Measurements from ENCODE around the gene CARD11.
"Not testable (repeated sequence)": the region's sequence is repeated elsewhere in the genome, so short reads cannot be mapped to it uniquely, and the experiment has no call there.

CARD11 gene

GRCh38 chr7:3028071-3028757 is 15.5 kb downstream of the CARD11 start:
- no peak overlapping the region for H3K27ac ChIP-seq
- peak; percentile 2 for TF ChIP-seq CTCF (IDR thresholded peaks at IDR 0.05; ENCODE audit: low read depth, low read length, missing control alignments)
- in situ Hi-C loops (cut with HindIII; ENCODE audit: low pct_ligation_motif_present, low sequenced_read_pairs), result no loop called here
- peak; percentile 66 for DNase-seq
- peak overlapping the region; percentile 24 for H3K4me3 ChIP-seq (ENCODE audit: low read depth, low read length)
- H3K36me3 ChIP-seq (replicated peaks), result no peaks in the 10 kb centered on the region
- H3K27me3 ChIP-seq (replicated peaks), result no peaks in the 10 kb centered on the region

GRCh38 chr7:3027005-3027845 is 16.4 kb downstream of the CARD11 start:
- in situ Hi-C loops (cut with HindIII; ENCODE audit: low pct_ligation_motif_present, low sequenced_read_pairs), result no loop called here
- no peak for TF ChIP-seq CTCF (IDR thresholded peaks at IDR 0.05; ENCODE audit: low read depth, low read length, missing control alignments)
- H3K4me3 ChIP-seq (ENCODE audit: low read depth, low read length), result no peak overlapping the region
- no peak overlapping the region for H3K27ac ChIP-seq
- no peaks in the 10 kb centered on the region for H3K27me3 ChIP-seq (replicated peaks)
- no peaks in the 10 kb centered on the region for H3K36me3 ChIP-seq (replicated peaks)
- DNase-seq, result no peak

GRCh38 chr7:3025616-3026015 is 18.1 kb downstream of the CARD11 start:
- Histone ChIP-seq H3K27ac (no peak overlapping the region), H3K27me3 (replicated peaks) (no peaks in the 10 kb centered on the region), H3K4me3 (ENCODE audit: low read depth, low read length) (no peak overlapping the region), H3K36me3 (replicated peaks) (no peaks in the 10 kb centered on the region)
- in situ Hi-C loops (cut with HindIII; ENCODE audit: low pct_ligation_motif_present, low sequenced_read_pairs), result no loop called here
- no peak for DNase-seq
- TF ChIP-seq CTCF (IDR thresholded peaks at IDR 0.05; ENCODE audit: low read depth, low read length, missing control alignments), result no peak

GRCh38 chr7:3021825-3022224 is 21.8 kb downstream of the CARD11 start:
- TF ChIP-seq CTCF (IDR thresholded peaks at IDR 0.05; ENCODE audit: low read depth, low read length, missing control alignments), result no peak
- H3K36me3 ChIP-seq (replicated peaks), result no peaks in the 10 kb centered on the region
- H3K4me3 ChIP-seq (ENCODE audit: low read depth, low read length), result no peak overlapping the region
- H3K27ac ChIP-seq, result no peak overlapping the region
- in situ Hi-C loops (cut with HindIII; ENCODE audit: low pct_ligation_motif_present, low sequenced_read_pairs), result no loop called here
- H3K27me3 ChIP-seq (replicated peaks), result no peaks in the 10 kb centered on the region
- no peak for DNase-seq

- H3K27ac ChIP-seq; DNase-seq; H3K27me3 ChIP-seq (replicated peaks); H3K4me3 ChIP-seq (ENCODE audit: low read depth, low read length); in situ Hi-C loops (cut with HindIII; ENCODE audit: low pct_ligation_motif_present, low sequenced_read_pairs); H3K36me3 ChIP-seq (replicated peaks): not testable (repeated sequence)
Measured at GRCh38 chr7:3021224-3021623, 22.4 kb downstream of the CARD11 start.

GRCh38 chr7:3020416-3020815 is 23.3 kb downstream of the CARD11 start:
- TF ChIP-seq CTCF (IDR thresholded peaks at IDR 0.05; ENCODE audit: low read depth, low read length, missing control alignments), result no peak
- in situ Hi-C loops (cut with HindIII; ENCODE audit: low pct_ligation_motif_present, low sequenced_read_pairs), result no loop called here
- H3K36me3 ChIP-seq (replicated peaks), result no peaks in the 10 kb centered on the region
- H3K27ac ChIP-seq, result no peak overlapping the region
- H3K4me3 ChIP-seq (ENCODE audit: low read depth, low read length), result no peak overlapping the region
- DNase-seq, result no peak
- H3K27me3 ChIP-seq (replicated peaks), result no peaks in the 10 kb centered on the region

Measured in brain microvascular endothelial cell (primary cell).